ENCODE data around the gene THSD7A.

DNA sequence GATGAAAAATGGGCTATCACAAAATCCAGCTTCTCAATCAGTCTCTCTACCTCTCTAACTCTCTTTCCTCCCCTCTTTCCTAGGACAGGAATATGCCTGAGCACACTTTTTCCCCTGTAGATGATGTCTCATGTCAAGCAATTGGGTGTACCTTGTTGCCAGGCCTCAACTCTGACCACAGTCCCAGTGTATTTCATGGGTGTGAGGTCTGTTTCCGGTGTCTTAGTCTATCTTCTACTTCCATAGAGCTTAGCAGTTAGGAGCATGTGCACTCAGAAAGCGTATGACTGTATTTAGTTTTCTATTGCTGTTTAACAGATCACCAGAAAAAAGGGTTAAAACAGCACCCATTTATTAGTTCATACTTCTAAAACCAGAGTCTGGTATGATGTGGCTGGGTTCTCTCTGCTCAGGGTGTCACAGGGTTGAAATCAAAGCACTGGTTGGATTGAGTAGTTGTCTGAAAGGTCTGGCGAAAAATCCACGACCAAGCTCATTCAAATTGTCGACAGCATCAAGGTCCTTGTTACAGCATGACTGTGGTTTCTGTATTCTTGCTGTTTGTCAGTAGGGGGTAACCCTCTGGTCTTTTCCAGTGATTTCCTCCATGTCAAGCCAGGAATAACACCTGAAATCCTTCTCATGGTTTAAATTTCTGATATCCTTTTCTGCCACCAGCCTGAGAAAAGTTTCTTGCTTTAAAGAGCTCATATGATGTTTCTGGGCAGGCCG, 130.0 kb downstream of the THSD7A start:
- TF ChIP-seq, protein P1, sequence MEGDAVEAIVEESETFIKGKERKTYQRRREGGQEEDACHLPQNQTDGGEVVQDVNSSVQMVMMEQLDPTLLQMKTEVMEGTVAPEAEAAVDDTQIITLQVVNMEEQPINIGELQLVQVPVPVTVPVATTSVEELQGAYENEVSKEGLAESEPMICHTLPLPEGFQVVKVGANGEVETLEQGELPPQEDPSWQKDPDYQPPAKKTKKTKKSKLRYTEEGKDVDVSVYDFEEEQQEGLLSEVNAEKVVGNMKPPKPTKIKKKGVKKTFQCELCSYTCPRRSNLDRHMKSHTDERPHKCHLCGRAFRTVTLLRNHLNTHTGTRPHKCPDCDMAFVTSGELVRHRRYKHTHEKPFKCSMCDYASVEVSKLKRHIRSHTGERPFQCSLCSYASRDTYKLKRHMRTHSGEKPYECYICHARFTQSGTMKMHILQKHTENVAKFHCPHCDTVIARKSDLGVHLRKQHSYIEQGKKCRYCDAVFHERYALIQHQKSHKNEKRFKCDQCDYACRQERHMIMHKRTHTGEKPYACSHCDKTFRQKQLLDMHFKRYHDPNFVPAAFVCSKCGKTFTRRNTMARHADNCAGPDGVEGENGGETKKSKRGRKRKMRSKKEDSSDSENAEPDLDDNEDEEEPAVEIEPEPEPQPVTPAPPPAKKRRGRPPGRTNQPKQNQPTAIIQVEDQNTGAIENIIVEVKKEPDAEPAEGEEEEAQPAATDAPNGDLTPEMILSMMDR (IDR thresholded peaks at IDR 0.05; ENCODE audit: low read depth, low read length), result no peak
- TF ChIP-seq EZH2phosphoT487 (IDR thresholded peaks at IDR 0.05; ENCODE audit: low read depth), result no peak
